ENCODE results near the gene VEPH1.
"Not testable (repeated sequence)": the region's sequence is repeated elsewhere in the genome, so short reads cannot be mapped to it uniquely, and the experiment has no call there.

Gene VEPH1

DNA sequence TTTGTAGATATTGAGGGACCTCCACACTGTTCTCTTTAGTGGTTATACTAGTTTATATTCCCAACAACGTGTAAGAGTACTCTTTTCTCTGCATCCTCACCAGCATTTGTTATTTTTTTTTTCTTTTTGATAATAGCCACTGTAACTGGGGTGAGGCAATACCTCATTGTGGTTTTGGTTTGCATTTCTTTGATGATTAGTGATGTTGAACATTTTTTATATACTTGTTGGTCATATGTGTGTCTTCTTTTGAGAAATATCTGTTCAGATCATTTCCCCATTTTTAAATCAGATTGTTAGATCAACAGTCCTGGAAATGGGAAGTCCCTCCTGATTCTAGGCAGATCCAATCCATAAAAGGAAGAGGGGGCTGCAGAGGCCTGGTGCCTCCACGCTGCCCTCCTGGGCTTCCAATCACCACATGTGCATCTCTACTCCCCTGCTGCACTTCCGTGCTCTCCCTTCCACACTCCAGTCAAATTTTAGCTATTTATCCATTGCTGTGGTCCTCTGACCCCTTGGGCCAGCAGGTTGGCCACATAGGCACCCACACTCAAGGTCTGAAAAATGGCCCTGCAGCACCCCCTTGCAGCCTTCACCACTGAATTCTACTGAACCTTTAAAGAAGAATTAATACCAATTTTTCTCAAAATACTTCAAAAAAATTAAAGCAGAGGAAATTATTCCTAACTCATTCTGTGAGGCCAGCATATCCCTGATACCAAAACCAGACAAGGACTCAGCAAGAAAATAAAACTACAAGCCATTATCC is 154.7 kb downstream of the VEPH1 start:
- H3K18ac ChIP-seq (ENCODE audit: low read length); H4K8ac ChIP-seq (ENCODE audit: low read depth, low read length); H3K56ac ChIP-seq (ENCODE audit: low read length); H2BK15ac ChIP-seq (replicated peaks; ENCODE audit: low read depth); H3K27me3 ChIP-seq (ENCODE audit: insufficient read depth, low read length, poor library complexity); H3K23ac ChIP-seq (ENCODE audit: low read length); DNase-seq; H3K9ac ChIP-seq (ENCODE audit: low read length); H2BK5ac ChIP-seq (ENCODE audit: low read length); H2AK5ac ChIP-seq (ENCODE audit: low read length); H3K4me3 ChIP-seq (ENCODE audit: low read length); H3K79me1 ChIP-seq (ENCODE audit: low read length); H3K4ac ChIP-seq (ENCODE audit: low read depth, low read length); H3K4me2 ChIP-seq (ENCODE audit: low read length); H4K5ac ChIP-seq (ENCODE audit: low read length); H3K4me1 ChIP-seq (ENCODE audit: control insufficient read depth, low read depth, low read length); H2BK120ac ChIP-seq (ENCODE audit: low read depth, low read length); H3K27ac ChIP-seq (ENCODE audit: low read depth, low read length); H3K36me3 ChIP-seq (ENCODE audit: control insufficient read depth, insufficient read depth, low read length); H3K79me2 ChIP-seq (ENCODE audit: control insufficient read depth, insufficient read depth, low read length): not testable (repeated sequence)
- no CpG with 5 or more reads among the region's 3 CpGs for WGBS (ENCODE audit: extremely low coverage, insufficient coverage, low lambda C conversion rate)

DNA sequence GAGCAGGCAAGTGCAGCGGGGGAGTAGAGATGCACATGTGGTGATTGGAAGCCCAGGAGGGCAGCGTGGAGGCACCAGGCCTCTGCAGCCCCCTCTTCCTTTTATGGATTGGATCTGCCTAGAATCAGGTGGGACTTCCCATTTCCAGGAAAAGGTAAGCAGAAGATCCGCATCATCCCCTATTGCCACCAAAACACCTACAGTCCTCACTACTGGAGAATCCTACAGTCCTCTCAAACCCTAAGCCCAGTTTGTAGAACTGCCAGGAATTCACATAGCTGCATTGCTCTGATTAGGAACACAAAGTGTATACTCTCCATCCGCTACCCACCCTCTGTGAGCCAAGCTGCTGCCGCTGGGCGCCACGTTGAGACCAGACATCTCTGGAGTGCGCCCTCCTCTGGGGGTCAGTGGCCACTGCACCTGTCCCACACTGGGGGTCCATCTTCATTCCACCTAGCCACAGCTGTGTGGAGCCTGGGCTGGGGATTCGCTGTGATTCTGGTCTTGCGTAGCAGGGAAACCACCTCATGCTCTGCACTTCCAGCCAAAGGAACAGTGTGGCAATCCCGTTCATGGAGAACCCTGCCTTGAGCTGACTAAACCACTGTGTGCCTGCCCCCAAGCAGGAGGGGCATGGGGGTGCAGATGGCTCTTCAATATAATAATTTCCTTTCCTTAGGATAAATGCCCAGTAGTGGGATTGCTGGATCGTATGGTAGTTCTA is 155.5 kb downstream of the VEPH1 start:
- no peak overlapping the region for H2AK5ac ChIP-seq (ENCODE audit: low read length)
- no peak overlapping the region for H3K4ac ChIP-seq (ENCODE audit: low read depth, low read length)
- WGBS (ENCODE audit: extremely low coverage, insufficient coverage, low lambda C conversion rate): no CpG with 5 or more reads among the region's 12 CpGs
- H3K56ac ChIP-seq (ENCODE audit: low read length): no peak overlapping the region
- no peaks in the 10 kb centered on the region for H3K79me1 ChIP-seq (ENCODE audit: low read length)
- H3K36me3 ChIP-seq (ENCODE audit: control insufficient read depth, insufficient read depth, low read length): no peaks in the 10 kb centered on the region
- H2BK120ac ChIP-seq (ENCODE audit: low read depth, low read length): no peak overlapping the region
- no peak overlapping the region for H3K9ac ChIP-seq (ENCODE audit: low read length)
- no peak overlapping the region for H2BK15ac ChIP-seq (replicated peaks; ENCODE audit: low read depth)
- no peak overlapping the region for H3K4me2 ChIP-seq (ENCODE audit: low read length)
- H4K8ac ChIP-seq (ENCODE audit: low read depth, low read length): no peak overlapping the region
- no peak overlapping the region for H3K27ac ChIP-seq (ENCODE audit: low read depth, low read length)
- no peaks in the 10 kb centered on the region for H3K79me2 ChIP-seq (ENCODE audit: control insufficient read depth, insufficient read depth, low read length)
- H3K4me1 ChIP-seq (ENCODE audit: control insufficient read depth, low read depth, low read length): no peaks in the 10 kb centered on the region
- no peak overlapping the region for H3K23ac ChIP-seq (ENCODE audit: low read length)
- peak; percentile 71 for DNase-seq
- no peaks in the 10 kb centered on the region for H3K27me3 ChIP-seq (ENCODE audit: insufficient read depth, low read length, poor library complexity)
- no peak overlapping the region for H3K4me3 ChIP-seq (ENCODE audit: low read length)
- H3K18ac ChIP-seq (ENCODE audit: low read length): no peak overlapping the region
- no peak overlapping the region for H2BK5ac ChIP-seq (ENCODE audit: low read length)
- no peak overlapping the region for H4K5ac ChIP-seq (ENCODE audit: low read length)

DNA sequence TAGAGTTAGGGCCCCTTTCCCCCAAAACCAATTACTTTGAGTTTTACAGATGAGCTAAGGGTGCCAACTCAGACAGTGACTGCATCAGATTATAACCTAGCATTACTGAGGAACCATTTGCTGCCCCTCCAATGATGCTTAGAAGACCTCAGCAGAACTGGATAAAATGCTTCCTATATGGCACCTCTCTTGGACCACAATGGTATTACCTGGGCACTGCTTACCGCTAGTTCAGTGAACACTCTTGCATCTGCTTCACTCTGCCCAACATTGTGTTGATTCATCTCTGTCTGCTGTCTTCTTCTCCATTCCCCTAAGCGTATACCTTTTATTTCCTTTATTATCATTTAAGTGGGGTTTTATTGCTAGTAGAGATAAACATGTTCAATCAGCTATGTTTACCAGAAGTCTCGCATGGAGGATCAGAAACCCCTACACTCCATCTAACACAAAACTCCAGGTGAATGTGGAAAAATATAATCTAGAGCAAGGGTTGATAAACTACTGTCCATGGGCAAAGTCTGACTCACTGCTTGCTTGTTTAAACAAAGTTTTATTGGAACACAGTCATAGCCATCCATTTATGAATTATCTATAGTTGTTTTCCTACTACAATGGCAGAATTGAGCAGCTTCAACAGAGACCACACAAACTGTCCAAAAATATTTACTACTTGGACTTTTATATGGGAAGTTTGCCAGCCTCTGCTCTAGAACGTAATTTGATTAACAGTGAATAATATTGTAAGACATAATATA is 166.8 kb downstream of the VEPH1 start:
- Histone ChIP-seq H2BK5ac (ENCODE audit: low read length) (no peak overlapping the region), H3K4me3 (ENCODE audit: low read length) (no peak overlapping the region), H4K8ac (ENCODE audit: low read depth, low read length) (no peak overlapping the region), H4K5ac (ENCODE audit: low read length) (no peak overlapping the region), H3K4me1 (ENCODE audit: control insufficient read depth, low read depth, low read length) (no peaks in the 10 kb centered on the region), H3K23ac (ENCODE audit: low read length) (no peak overlapping the region), H3K9ac (ENCODE audit: low read length) (no peak overlapping the region), H2BK15ac (replicated peaks; ENCODE audit: low read depth) (no peak overlapping the region), H3K79me2 (ENCODE audit: control insufficient read depth, insufficient read depth, low read length) (no peaks in the 10 kb centered on the region), H3K18ac (ENCODE audit: low read length) (no peak overlapping the region), H3K56ac (ENCODE audit: low read length) (no peak overlapping the region), H3K4ac (ENCODE audit: low read depth, low read length) (no peak overlapping the region), H3K27ac (ENCODE audit: low read depth, low read length) (no peak overlapping the region), H2BK120ac (ENCODE audit: low read depth, low read length) (no peak overlapping the region), H3K79me1 (ENCODE audit: low read length) (no peaks in the 10 kb centered on the region), H3K4me2 (ENCODE audit: low read length) (no peak overlapping the region), H2AK5ac (ENCODE audit: low read length) (no peak overlapping the region), H3K36me3 (ENCODE audit: control insufficient read depth, insufficient read depth, low read length) (no peaks in the 10 kb centered on the region), H3K27me3 (ENCODE audit: insufficient read depth, low read length, poor library complexity) (no peaks in the 10 kb centered on the region)
- WGBS (ENCODE audit: extremely low coverage, insufficient coverage, low lambda C conversion rate): no CpG with 5 or more reads among the region's 4 CpGs
- DNase-seq: peak; percentile 3

DNA sequence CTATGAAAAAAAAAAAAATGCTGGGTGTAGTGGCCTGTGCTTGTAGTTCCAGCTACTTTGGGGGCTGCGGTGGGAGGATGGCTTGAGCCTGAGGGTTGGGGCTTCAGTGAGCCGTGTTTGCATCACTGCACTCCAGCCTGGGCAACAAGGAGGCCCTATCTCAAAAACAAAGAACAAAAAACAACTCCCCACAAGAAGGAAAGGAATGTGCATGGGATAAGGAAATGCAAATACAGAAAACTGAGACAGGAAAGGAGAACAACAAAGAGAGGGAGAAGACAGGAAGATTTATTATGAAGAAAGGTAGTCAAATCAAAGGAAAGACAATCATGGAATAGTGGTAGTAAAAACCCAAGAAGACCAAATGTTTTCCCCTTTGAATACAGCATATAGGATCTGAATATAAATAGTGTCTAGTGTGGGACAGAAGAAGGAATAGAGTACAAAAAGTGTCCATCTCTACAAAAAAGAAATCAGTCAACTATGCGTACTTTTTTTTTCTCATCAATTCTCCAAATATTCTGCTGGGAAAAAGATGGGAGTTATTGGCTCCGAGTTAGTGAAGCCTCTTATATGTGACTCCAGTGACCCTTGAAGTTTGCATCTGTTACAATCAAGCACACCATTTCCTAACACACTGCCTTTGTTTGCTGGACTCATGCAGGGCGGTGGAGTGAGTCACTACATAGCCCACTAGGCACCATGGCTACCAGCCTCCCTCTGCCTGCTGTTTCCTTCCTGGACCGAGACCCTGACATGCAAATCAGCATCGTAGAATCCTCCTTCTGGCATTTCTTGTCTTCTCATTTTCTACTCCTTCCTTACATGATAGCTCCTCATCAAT is 167.8 kb downstream of the VEPH1 start:
- no peak overlapping the region for H3K23ac ChIP-seq (ENCODE audit: low read length)
- no peak overlapping the region for H3K18ac ChIP-seq (ENCODE audit: low read length)
- no peak overlapping the region for H3K9ac ChIP-seq (ENCODE audit: low read length)
- no peaks in the 10 kb centered on the region for H3K27me3 ChIP-seq (ENCODE audit: insufficient read depth, low read length, poor library complexity)
- H3K4me1 ChIP-seq (ENCODE audit: control insufficient read depth, low read depth, low read length): no peaks in the 10 kb centered on the region
- no peak overlapping the region for H3K4ac ChIP-seq (ENCODE audit: low read depth, low read length)
- no peak overlapping the region for H4K5ac ChIP-seq (ENCODE audit: low read length)
- no peak overlapping the region for H4K8ac ChIP-seq (ENCODE audit: low read depth, low read length)
- no peaks in the 10 kb centered on the region for H3K36me3 ChIP-seq (ENCODE audit: control insufficient read depth, insufficient read depth, low read length)
- no peaks in the 10 kb centered on the region for H3K79me2 ChIP-seq (ENCODE audit: control insufficient read depth, insufficient read depth, low read length)
- H3K56ac ChIP-seq (ENCODE audit: low read length): no peak overlapping the region
- no peak overlapping the region for H2AK5ac ChIP-seq (ENCODE audit: low read length)
- no peak overlapping the region for H2BK5ac ChIP-seq (ENCODE audit: low read length)
- no peaks in the 10 kb centered on the region for H3K79me1 ChIP-seq (ENCODE audit: low read length)
- no peak overlapping the region for H3K4me3 ChIP-seq (ENCODE audit: low read length)
- H3K4me2 ChIP-seq (ENCODE audit: low read length): no peak overlapping the region
- H2BK15ac ChIP-seq (replicated peaks; ENCODE audit: low read depth): no peak overlapping the region
- peak; percentile 78 for DNase-seq
- no peak overlapping the region for H2BK120ac ChIP-seq (ENCODE audit: low read depth, low read length)
- no CpG with 5 or more reads among the region's 7 CpGs for WGBS (ENCODE audit: extremely low coverage, insufficient coverage, low lambda C conversion rate)
- no peak overlapping the region for H3K27ac ChIP-seq (ENCODE audit: low read depth, low read length)

DNA sequence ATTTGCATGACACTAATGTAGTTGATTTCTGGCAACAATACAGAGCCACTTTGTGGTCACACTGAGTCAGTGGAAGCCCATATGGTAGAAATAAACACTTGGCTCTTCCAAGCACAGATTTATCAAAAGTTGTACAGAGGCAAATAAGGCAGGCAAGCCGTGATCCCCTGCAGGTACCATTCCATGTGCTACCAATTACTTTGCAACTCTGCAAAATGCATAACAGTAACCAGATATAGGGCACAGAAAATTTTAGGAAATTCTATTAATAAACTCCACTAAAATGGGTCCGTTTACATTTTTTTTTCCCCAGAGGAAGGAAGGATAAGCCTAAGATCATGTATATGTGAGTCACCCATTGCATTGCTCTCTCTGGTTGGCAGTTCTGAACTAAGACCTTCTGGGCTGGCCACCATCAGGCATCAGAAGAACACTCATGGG is 169.6 kb downstream of the VEPH1 start:
- no peak overlapping the region for H2BK120ac ChIP-seq (ENCODE audit: low read depth, low read length)
- no peak overlapping the region for H3K4me3 ChIP-seq (ENCODE audit: low read length)
- H3K18ac ChIP-seq (ENCODE audit: low read length): no peak overlapping the region
- no peak overlapping the region for H3K23ac ChIP-seq (ENCODE audit: low read length)
- no peaks in the 10 kb centered on the region for H3K79me2 ChIP-seq (ENCODE audit: control insufficient read depth, insufficient read depth, low read length)
- no peak overlapping the region for H2BK5ac ChIP-seq (ENCODE audit: low read length)
- no peak overlapping the region for H4K8ac ChIP-seq (ENCODE audit: low read depth, low read length)
- H2AK5ac ChIP-seq (ENCODE audit: low read length): no peak overlapping the region
- H3K27me3 ChIP-seq (ENCODE audit: insufficient read depth, low read length, poor library complexity): no peaks in the 10 kb centered on the region
- WGBS (ENCODE audit: extremely low coverage, insufficient coverage, low lambda C conversion rate): no CpG with 5 or more reads among the region's 2 CpGs
- no peaks in the 10 kb centered on the region for H3K4me1 ChIP-seq (ENCODE audit: control insufficient read depth, low read depth, low read length)
- no peak overlapping the region for H3K27ac ChIP-seq (ENCODE audit: low read depth, low read length)
- no peak overlapping the region for H3K56ac ChIP-seq (ENCODE audit: low read length)
- H3K4ac ChIP-seq (ENCODE audit: low read depth, low read length): no peak overlapping the region
- no peak overlapping the region for H4K5ac ChIP-seq (ENCODE audit: low read length)
- H3K36me3 ChIP-seq (ENCODE audit: control insufficient read depth, insufficient read depth, low read length): no peaks in the 10 kb centered on the region
- H3K79me1 ChIP-seq (ENCODE audit: low read length): no peaks in the 10 kb centered on the region
- no peak overlapping the region for H3K9ac ChIP-seq (ENCODE audit: low read length)
- DNase-seq: no peak
- no peak overlapping the region for H3K4me2 ChIP-seq (ENCODE audit: low read length)
- no peak overlapping the region for H2BK15ac ChIP-seq (replicated peaks; ENCODE audit: low read depth)

Measured in mesendoderm (in vitro differentiated cells).